NOMO-1 (cell line): ENCODE results near the gene SLX9.
A peak's percentile ranks its signal among the peaks of the same experiment; 100 is the strongest.
"Not testable (repeated sequence)": the region's sequence is repeated elsewhere in the genome, so short reads cannot be mapped to it uniquely, and the experiment has no call there.

Source experiments
- DNase-seq, 2 experiments: peaks; one replicate each; lab custom pipeline; 2025; ENCODE audit not compliant: unreplicated experiment in 2 of 2; lab: John Stamatoyannopoulos, UW

The SLX9 gene

DNA sequence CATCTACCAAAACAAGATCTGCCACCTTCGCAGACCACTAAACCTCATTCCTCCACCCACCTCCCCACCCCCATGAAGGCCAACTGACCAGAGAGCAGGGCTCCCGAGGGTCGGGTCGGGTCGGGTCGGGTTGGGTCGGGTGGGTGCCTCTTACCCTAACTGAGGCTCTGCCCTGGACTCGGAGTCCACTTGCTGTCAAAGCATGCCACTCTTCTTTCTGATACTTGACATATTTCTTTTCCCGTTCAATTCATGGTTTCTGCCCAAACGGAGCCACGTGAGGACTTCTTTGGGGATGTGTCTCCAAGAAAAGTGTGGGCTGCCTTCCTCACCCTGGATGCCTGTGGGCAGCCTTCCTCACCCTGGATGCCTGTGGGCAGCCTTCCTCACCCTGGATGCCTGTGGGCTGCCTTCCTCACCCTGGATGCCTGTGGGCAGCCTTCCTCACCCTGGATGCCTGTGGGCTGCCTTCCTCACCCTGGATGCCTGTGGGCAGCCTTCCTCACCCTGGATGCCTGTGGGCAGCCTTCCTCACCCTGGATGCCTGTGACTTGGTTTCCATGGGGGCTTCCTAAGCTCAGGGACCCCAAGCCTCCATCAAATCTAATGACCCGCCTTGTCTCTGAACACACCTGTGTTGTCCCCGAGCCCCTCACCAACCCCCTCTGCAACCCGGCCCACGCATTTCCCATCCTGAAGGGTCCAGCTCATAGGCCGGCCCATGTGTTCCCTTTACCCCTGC, 11.2 kb upstream of the SLX9 start:
- DNase-seq, result not testable (repeated sequence)

DNA sequence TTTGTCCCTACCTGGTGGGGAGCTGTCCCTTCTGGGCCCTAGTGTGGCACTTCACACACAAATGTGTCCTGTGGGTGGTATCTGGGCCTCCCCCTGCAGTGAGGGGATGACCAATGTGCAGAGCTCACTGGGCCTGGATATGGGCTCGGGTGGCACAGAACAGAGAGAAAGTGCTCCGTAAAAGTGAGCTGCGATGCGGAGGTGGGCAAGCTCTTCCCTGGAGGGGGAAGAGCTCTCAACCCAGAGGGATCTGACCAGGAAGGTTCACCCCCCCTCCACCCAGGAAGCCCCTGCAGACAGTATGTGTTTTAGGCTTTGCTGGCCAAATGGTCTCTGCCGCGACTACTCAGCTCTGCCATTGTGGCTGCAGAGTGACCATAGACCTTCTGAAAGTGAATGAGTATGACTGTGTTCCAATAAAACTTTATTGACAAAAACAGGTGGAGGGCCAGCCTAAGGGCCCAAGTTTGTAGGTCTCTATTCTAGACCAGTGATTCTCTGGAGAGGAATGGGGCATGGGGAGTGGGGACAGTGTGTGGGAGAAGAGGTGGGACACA, 10.5 kb upstream of the SLX9 start:
- DNase-seq, result no peak

DNA sequence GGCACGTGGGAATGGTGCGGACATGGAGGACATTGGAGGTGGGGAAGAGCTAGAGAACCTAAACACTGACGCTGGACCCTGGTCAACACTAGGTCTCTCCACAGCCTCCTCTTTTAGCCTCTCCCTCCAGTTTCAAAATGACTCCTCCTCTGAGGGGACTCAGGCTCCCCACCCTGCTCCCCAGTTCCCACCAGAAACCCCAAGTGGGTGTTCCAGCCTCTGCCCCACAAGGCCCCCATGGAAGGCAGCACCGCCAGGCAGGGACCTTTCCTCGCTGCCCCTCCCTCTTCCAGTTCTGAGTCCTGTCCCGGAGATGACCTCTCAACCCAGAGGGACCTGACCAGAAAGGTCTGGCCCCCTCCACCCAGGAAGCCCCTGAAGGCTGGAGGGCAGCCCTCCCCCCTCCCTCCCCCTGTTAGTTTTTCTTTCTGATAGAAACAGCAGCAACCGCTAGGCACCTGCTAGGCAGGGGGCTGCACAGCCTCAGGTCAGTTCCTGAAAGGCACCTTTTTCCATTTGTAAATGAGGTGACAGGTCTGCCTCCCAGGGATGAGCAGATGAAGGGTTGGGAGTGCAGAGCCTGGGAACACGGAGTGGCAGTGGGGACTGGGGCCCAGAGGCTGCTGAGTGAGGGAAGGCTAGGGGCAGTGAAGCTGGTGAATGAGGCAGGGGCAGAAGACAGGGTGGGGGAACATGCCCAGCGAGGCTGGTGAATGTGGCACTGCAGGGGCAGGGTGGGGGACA, 9.9 kb upstream of the SLX9 start:
- DNase-seq, result no peak

DNA sequence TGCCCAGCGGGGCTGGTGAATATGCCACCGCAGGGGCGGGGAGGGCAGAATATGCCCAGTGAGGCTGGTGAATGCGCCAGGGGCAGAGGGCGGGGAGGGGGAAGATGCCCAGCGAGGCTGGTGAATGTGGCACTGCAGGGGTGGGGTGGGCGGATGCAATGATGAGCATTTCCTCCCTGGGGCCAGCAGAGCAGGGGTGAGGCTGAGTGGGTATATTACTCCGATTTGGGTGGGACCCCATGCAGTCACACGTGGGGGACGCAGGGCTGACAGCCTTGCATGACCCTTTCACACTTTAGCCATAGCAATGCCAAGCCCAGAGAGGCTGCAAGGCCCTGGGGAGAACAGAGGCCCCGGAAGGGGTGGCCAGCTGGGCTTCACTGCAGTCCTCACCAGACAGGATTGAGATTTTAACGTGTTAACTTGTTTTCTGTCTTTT, 9.3 kb upstream of the SLX9 start:
- peak in 1 of 2 experiments; percentile 7 for DNase-seq

DNA sequence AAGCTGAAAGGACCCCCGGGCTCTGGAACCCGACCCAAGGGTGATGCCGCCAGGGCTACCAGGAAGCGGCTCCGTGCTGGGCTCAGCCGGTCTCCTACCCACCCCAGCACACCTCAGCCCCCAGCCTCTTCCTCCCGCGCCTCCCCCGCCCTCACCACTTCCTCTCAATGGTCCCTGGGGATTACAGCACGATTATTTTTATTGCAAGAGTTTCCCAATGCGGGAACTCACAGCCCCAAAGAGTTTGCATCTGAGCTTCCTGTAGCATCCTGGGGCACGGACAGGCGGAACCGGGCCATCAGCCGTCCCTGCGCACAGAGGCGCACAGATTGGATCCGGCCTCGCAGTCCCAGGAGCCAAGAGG, 8.7 kb upstream of the SLX9 start:
- peak; percentile 28 to 51 for DNase-seq

DNA sequence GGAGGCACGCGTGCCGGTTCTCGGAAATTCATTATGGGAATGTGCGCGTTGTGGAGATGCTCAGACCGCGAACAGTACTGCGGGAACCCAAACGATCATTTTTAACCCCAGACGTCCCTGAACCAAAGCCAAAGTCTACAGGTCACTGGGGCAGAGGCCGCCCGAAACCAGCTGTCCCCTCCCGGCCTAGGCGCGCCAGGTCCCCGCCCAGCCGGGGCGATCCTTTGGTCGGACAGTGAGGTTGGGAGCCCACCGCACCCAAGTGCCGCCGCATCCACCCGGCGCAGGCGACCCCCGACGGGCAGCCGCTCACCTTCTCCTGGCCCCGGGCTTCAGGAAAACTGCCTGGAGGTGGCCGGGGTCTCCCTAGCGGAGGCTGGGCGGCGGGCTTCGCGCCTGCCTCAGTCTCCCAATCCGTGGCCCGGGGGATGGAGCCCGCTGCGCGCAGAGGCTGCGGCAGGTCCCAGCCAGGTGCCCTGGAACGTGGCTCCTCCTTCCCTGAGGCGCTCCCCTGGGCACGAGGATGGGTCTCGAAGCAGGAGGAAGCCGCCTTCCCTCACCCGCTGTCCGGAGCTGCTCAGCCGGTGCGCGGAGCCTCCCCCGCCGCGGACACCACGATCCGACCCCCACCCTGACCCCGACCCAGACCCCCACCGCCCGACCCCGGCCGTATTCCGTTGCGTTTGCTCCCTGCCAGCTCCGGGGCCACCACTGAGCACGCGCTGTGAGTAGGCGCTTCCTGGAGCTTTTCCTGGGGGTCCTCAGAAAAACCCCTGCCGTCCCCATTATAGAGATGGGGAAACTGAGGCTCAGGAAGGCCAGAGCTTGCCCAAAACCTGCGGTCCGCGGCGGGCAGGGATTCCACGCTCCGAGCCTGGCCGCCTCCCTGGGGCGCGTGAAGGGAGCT, 8.1 kb upstream of the SLX9 start:
- DNase-seq, result no peak

DNA sequence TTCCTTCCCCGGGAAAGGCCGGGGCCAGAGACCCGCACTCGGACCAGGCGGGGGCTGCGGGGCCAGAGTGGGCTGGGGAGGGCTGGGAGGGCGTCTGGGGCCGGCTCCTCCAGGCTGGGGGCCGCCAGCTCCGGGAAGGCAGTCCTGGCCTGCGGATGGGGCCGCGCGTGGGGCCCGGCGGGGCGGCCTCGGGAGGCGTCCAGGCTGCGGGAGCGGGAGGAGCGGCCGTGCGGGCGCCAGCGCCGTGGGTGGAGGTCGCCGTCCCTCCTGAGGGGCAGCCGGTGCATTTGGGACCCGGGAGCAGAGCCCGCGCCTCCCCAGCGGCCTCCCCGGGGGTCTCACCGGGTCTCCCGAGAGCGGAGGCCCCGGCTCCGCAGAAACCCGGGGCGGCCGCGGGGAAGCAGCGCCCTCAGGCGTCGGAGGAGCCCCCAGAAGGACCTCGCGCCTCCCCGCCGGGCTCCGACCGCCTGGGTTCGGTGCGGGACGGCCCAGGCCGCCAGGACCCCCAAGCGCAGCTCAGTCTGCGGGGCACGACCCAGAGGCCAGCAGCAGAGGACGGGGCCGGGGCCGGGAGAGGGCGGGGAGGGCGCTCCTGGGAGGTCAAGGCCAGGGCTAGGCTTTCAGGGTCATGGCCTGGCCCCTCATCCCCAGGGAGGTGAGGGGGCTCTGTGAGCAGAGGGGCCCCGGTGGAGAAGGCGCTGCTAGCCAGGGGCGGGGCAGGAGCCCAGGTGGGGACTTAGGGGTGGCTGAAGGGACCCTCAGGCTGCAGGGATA, 7.2 kb upstream of the SLX9 start:
- peak; percentile 23 to 31 for DNase-seq

DNA sequence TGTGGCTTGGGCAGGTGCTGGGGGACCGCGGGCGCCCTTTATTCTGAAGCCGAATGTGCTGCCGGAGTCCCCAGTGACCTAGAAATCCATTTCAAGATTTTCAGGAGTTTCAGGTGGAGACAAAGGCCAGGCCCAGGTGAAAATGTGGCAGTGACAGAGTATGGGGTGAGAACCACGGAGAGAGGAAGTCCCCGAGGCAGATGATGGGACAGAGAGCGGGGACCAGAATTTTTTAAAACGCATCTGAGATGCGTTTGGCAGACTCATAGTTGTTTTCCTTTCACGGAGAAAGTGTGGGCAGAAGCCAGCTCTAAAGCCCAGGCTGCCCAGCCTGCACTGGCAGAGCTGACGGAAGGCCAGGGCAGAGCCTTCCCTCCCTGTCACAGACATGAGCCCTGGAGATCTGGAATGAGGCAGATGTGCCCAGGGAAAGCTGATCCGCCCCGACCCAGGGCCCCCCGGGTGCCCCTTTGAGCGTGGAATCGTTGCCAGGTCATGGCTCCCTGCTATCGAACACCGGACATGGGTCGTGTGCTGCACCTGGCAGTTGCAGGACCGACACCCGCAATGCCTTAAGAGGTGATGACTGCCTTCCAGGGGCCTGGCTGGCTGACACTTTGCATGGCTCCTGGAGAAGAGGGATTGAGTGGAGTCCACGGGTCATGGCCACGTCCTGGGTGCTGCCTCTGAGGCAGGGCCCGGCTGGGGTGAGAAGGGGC, 6.5 kb upstream of the SLX9 start:
- DNase-seq, result no peak

DNA sequence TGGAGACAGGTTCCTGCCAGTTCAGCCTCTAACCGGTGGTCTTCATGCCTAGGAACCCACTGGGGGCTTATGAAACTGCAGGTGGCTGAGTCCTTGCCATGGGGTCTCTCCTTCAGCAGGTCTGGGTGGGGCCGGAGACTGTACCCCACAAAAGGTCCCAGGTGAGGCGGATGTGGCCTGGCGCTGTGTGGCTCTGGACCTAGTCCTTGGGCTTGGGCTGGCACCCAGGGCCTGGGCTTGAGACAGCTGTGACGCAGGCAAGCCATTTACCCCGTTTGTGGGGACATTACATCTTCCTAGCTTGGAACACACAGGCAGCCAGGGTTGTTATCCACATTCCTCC, 5.9 kb upstream of the SLX9 start:
- DNase-seq, result no peak

DNA sequence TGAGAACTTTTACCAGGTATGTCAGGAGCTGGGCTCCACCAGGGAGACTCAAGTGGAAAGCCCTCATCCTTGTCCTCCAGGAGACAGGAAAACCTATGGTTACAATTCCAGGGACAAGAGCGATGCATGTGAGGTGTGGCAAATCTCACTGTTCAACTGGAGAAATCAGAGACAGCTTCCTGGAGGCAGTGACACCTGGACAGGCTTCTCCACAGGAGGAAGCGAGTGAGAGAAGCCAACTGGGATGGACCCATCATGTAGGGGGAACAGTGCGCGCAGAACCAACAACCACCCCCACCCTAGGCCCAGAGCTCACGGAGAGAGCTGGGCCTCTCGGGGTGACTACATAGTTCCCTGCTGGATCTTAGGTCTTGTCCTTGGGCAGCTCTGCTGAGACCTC, 5.6 kb upstream of the SLX9 start:
- DNase-seq, result no peak

DNA sequence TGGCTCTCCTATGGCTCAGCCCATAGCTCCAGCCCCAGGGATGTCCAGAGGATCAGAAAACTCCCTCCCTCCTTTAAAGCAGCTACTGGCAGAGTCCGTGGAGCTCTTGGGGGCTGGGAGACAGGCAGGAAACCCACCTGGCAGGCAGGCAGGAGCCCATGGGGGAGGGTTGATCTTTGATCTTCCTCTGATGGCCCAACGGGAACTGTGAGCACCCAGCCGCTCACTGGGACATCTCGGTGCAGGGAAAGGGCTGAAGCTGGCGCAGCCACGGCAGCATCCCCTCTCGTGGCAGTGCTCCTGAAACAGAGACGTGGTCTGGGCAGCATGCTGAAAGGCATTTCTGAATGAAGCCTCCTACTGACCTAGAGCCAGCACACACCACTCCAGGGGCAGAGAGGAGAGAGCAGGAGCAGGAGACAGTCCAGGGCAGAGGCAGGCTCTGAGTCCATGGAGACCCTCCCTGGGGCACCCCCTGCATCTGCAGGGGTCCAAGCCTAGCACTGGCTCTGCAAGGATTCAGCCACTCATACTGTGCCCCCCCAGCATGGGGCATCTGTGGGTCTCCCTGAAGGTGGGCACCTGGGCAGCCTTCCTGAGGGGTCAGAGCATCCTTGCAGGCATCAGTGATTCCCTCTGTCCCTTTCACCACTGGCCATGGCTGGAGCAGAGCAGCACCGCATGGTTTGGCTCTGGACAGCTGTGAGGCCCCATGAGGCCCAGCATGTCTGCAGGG, 4.9 kb upstream of the SLX9 start:
- no peak for DNase-seq

DNA sequence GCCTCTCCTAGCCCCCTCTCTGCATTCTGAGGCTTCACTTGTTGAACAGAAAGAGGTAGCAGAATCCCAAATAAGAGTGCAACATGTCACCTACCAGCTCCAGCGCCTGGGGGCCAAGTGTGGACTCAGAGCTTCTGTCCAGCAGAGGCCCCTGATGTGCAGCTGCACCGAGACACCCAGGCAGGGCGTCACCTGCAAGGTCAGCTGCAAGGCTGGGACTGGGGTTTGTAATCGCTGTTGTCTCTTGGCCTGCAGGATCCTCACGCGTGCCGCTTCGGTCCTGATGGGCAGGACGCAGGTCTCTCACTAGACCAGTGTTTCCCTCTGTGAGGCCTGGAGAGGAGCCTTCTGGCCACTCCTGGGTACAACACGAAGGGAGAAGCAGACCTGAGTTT, 4.3 kb upstream of the SLX9 start:
- DNase-seq, result no peak

DNA sequence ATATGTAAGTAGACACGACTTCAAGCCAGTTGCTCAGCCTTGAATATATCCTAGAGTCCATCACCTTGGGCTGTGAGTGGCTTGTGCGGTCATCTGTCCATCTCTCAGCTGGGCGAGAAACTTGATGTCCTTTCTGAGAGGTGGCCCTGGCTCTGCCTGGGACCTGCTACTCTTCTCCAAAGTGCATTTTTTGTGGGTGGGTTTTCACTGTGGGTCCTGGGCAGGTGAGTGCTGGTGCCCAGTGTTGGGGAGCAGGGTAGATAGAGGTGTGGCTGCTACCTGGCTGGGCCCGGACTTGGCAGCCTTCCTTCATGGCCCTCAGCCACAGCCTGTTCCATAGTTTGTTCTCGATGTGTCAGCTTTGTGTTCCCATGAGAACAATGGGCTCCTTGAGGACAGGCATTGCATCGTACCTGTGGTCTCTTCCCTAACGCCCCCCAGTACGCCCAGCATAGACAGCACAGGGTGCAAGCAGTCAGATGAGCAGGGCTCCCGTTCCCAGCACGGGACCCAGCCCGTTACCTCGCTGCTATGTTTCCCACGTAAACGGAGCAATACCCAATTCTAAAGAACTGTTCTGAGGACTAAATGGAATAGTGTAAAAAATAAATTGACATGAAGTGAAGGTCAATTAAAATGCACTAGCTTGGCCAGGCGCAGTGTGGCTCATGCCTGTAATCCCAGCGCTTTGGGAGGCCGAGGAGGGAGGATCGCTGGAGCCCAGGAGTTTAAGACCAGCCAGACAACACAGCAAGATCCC, 877 bp upstream of the SLX9 start:
- no peak for DNase-seq

DNA sequence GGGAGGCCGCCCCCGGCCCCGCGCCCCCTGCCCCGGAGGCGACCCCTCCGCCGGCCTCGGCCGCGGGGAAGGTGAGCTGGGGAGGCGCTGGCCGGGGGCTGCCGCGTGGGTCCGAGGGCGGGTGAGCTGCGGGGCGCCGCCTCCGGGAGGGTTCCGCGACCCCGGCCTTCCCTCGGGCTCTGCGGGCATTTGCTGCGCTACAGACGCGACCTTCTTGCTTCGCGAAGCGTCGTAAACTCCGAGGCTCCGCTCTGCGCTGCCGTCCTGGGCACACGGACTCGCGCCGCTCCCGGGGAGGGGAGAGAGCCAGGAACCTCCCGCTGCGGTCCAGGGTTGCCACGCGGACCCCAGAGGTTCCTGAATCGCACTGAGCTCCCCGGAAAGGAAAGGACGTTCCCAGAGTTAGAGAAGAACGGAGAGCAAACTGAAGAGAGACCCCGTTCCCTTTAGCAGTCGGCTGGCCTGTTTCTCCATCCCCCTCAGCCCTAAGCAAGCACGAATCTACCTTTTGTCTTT, 345 bp downstream of the SLX9 start:
- no peak for DNase-seq

DNA sequence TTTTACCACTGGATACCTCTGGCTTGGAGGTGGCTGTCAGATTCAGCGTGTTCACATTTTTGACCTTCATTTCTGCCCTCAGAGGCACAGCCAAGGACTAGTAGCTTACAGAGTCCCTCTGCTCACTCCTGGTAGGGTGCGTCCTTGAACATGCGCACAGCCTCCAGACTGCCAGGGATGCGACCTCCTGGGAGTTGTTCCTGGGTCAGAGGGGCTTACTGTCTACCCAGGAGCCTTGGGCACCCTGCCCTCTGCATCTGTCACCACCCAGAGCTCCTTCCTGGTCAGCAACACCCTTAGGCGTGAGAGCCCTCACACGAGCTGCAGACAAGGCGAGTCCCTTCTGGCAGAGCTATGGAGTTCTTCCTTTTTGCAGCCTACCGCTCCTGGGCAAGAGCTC, 1.7 kb downstream of the SLX9 start:
- no peak for DNase-seq

DNA sequence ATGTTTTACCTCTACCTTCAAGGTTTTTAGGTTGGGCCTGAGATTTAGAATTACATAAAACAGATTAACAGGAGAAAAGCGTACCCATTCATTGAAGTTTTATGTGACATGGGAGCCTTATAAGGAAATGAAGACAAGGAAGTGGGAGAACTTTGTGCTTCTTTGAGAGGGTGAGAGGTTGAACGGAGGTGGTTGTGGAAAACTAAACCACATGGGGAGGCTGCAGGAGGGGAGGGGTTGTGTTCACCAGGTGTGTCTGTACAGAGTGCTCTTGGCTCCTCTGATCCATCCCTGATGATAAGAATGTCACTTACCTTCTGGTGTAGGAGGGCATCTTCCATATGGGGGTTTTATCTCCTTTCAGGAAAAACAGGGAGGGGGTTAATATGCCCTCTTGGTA, 2.7 kb downstream of the SLX9 start:
- no peak for DNase-seq

DNA sequence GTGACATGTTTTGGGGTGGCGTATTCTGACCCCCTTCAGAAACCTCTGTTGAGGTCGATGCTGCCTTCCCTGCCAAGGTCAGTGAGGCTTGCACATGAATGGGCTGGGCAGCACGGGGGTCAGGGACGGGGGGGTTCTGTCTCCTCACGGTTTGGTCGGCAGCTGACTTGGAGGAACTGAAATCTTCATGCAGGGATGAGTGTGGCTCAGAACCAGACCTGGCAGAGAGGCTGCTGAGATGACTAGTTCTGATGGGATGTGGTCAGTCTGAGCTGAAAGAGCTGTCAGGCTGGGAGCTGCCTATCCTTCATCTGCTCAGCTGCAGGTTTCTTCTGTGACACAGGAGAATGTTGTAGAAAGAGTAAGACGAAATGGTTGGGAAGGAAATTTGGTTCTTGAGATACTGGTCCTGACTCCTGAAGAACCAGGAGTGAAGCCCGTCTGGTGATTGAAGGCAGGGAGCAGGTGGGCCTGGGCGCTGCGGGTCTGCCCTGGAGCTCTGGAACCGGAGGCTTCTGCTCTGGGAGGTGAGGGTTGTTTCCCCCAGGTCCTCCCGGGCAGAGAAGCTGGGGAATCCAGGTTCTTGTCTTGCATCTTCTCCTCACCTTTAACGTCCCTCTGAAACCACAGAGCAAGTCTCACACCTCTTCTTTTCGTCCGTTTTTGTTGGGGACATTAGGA, 3.3 kb downstream of the SLX9 start:
- DNase-seq, result no peak
